Neuronal stem cell (in vitro differentiated cells): ENCODE results near the gene NSUN2.
A peak's percentile ranks its signal among the peaks of the same experiment; 100 is the strongest.
"Not testable (repeated sequence)": the region's sequence is repeated elsewhere in the genome, so short reads cannot be mapped to it uniquely, and the experiment has no call there.

Experiments
- DNase-seq: peaks from one replicate; pipeline ENCODE4 v3.0.0-alpha.2; 2013; ENCODE audit warnings: low spot score
- H2AFZ ChIP-seq: one replicate; pipeline ENCODE4 v1.6.1; 2013; ENCODE audit warnings: mild to moderate bottlenecking, low read length, inconsistent platforms
- H2AK5ac ChIP-seq: 2 replicates; pipeline ENCODE4 v1.6.1; 2013; ENCODE audit warnings: low read depth, mild to moderate bottlenecking, inconsistent platforms, low read length, moderate library complexity, mixed read lengths
- H2BK120ac ChIP-seq: 2 replicates; pipeline ENCODE4 v1.6.1; 2013; ENCODE audit warnings: low read depth, mild to moderate bottlenecking, inconsistent platforms, low read length, moderate library complexity, mixed read lengths
- H2BK12ac ChIP-seq: one replicate; pipeline ENCODE4 v1.6.1; 2013; ENCODE audit warnings: low read length, inconsistent platforms
- H2BK15ac ChIP-seq: 2 replicates; pipeline ENCODE4 v1.6.1; 2013; ENCODE audit warnings: mild to moderate bottlenecking, low read length, inconsistent platforms, mixed read lengths
- H2BK5ac ChIP-seq: one replicate; pipeline ENCODE4 v1.6.1; 2013; ENCODE audit warnings: inconsistent platforms, mild to moderate bottlenecking, low read length, moderate library complexity
- H3K14ac ChIP-seq: one replicate; pipeline ENCODE4 v1.6.1; 2013; ENCODE audit warnings: low read length, inconsistent platforms
- H3K18ac ChIP-seq: 2 replicates; pipeline ENCODE4 v1.6.1; 2013; ENCODE audit warnings: low read length, inconsistent platforms
- H3K23ac ChIP-seq: 2 replicates; pipeline ENCODE4 v1.6.1; 2013; ENCODE audit warnings: low read depth, mild to moderate bottlenecking, mixed read lengths, low read length, inconsistent platforms; ENCODE audit not compliant: poor library complexity
- H3K27ac ChIP-seq: replicated peaks from 3 replicates; pipeline ENCODE4 v1.5.1; 2013; ENCODE audit warnings: low read length, inconsistent platforms
- H3K27me3 ChIP-seq, 3 experiments: 2 replicates each; pipeline ENCODE4 v1.6.1; 2013; ENCODE audit warnings: low read length in 3 of 3, mild to moderate bottlenecking in 2 of 3, inconsistent platforms in 1 of 3, low read depth in 1 of 3, mixed read lengths in 1 of 3, moderate library complexity in 1 of 3; ENCODE audit not compliant: control insufficient read depth in 3 of 3, insufficient read depth in 3 of 3
- H3K36me3 ChIP-seq, 2 donors: replicated peaks in 1 of 2; 2 replicates each; pipeline ENCODE4 v1.6.1; 2013; ENCODE audit warnings: low read length in 2 of 2; ENCODE audit not compliant: control insufficient read depth in 2 of 2, insufficient read depth in 2 of 2
- H3K4ac ChIP-seq: 2 replicates; pipeline ENCODE4 v1.6.1; 2013; ENCODE audit warnings: inconsistent platforms, mild to moderate bottlenecking, low read length, moderate library complexity
- H3K4me1 ChIP-seq, 2 donors: 1 replicate in 1 of 2; 2 replicates in 1 of 2; pipeline ENCODE4 v1.6.1; 2013; ENCODE audit warnings: low read length in 2 of 2, low read depth in 1 of 2; ENCODE audit not compliant: control insufficient read depth in 2 of 2, insufficient read depth in 1 of 2
- H3K4me2 ChIP-seq: one replicate; pipeline ENCODE4 v1.6.1; 2013; ENCODE audit warnings: mild to moderate bottlenecking, low read length, inconsistent platforms; ENCODE audit not compliant: insufficient read depth, poor library complexity, severe bottlenecking
- H3K4me3 ChIP-seq, 2 donors: 2 replicates each; pipeline ENCODE4 v1.5.1; 2013; ENCODE audit warnings: low read length in 2 of 2, mild to moderate bottlenecking in 2 of 2, inconsistent platforms in 1 of 2, moderate library complexity in 1 of 2
- H3K79me1 ChIP-seq: one replicate; pipeline ENCODE4 v1.6.1; 2013; ENCODE audit warnings: low read depth, mild to moderate bottlenecking, inconsistent platforms, low read length, moderate library complexity
- H3K9ac ChIP-seq: one replicate; pipeline ENCODE4 v1.6.1; 2013; ENCODE audit warnings: mild to moderate bottlenecking, low read depth, low read length, inconsistent platforms; ENCODE audit not compliant: poor library complexity
- H3K9me3 ChIP-seq, 2 donors: replicated peaks in 1 of 2; 2 replicates each; pipeline versions ENCODE3 to v1.6.1; 2013; ENCODE audit warnings: low read length in 2 of 2, mild to moderate bottlenecking in 2 of 2, inconsistent platforms in 1 of 2, low read depth in 1 of 2, mixed read lengths in 1 of 2, moderate library complexity in 1 of 2; ENCODE audit not compliant: control insufficient read depth in 2 of 2, insufficient read depth in 1 of 2
- H4K8ac ChIP-seq: one replicate; pipeline ENCODE4 v1.6.1; 2013; ENCODE audit warnings: low read depth, mild to moderate bottlenecking, inconsistent platforms, low read length, moderate library complexity
- H4K91ac ChIP-seq: one replicate; pipeline ENCODE4 v1.6.1; 2013; ENCODE audit warnings: low read length, low read depth, mild to moderate bottlenecking, inconsistent platforms; ENCODE audit not compliant: poor library complexity
- WGBS, 2 donors: extraction: QIAGEN DNeasy Blood & Tissue Kit; methylation state at CpG; one replicate each; pipeline ENCODE4 v1.1.7; 2013; ENCODE audit warnings: missing lambda C conversion rate in 2 of 2, mixed read lengths in 1 of 2; ENCODE audit not compliant: insufficient read length in 2 of 2, insufficient replicate concordance in 1 of 2; ENCODE audit errors: extremely low coverage in 2 of 2; 5-methylcytosine and 5-hydroxymethylcytosine counted together

The NSUN2 gene

DNA sequence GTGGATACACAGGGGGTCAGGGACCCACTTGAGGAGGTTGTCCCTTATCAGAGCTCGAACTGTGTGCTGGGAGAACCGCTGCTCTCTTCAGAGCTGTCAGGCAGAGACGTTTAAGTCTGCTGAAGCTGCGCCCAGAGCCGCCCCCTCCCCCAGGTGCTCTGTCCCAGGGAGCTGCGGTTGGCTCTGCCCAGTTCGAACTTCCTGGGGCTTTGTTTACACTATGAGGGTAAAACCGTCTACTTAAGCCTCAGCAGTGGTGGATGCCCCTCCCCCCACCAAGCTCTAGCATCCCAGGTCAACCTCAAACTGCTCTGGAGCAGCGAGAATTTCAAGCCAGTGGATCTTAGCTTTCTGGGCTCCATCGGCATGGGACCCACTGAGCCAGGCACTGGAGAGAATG is 16.3 kb upstream of the NSUN2 start:
- no peak overlapping the region for H2AK5ac ChIP-seq
- no peak overlapping the region for H3K4me3 ChIP-seq
- H3K18ac ChIP-seq: no peak overlapping the region
- H3K9ac ChIP-seq: no peak overlapping the region
- H3K23ac ChIP-seq: no peak overlapping the region
- no peak for DNase-seq
- no peak overlapping the region for H3K14ac ChIP-seq
- peak overlapping the region; percentile 8 for H2BK120ac ChIP-seq
- H3K27me3 ChIP-seq: no peaks in the 10 kb centered on the region
- H2BK12ac ChIP-seq: no peak overlapping the region
- peaks cover 0 to 1% of the 10 kb centered on the region in 2 donors for H3K9me3 ChIP-seq
- H2AFZ ChIP-seq: no peak overlapping the region
- no peak overlapping the region for H4K91ac ChIP-seq
- H3K36me3 ChIP-seq: peaks cover 3 to 20% of the 10 kb centered on the region in 2 donors
- H4K8ac ChIP-seq: no peak overlapping the region
- no peak overlapping the region for H2BK5ac ChIP-seq
- no peaks in the 10 kb centered on the region for H3K4me1 ChIP-seq
- H3K4me2 ChIP-seq: no peak overlapping the region
- H2BK15ac ChIP-seq: no peak overlapping the region
- no CpG with 5 or more reads among the region's 10 CpGs for WGBS, 2 donors
- H3K27ac ChIP-seq: no peak overlapping the region
- no peak overlapping the region for H3K4ac ChIP-seq
- peaks cover 2% of the 10 kb centered on the region for H3K79me1 ChIP-seq

DNA sequence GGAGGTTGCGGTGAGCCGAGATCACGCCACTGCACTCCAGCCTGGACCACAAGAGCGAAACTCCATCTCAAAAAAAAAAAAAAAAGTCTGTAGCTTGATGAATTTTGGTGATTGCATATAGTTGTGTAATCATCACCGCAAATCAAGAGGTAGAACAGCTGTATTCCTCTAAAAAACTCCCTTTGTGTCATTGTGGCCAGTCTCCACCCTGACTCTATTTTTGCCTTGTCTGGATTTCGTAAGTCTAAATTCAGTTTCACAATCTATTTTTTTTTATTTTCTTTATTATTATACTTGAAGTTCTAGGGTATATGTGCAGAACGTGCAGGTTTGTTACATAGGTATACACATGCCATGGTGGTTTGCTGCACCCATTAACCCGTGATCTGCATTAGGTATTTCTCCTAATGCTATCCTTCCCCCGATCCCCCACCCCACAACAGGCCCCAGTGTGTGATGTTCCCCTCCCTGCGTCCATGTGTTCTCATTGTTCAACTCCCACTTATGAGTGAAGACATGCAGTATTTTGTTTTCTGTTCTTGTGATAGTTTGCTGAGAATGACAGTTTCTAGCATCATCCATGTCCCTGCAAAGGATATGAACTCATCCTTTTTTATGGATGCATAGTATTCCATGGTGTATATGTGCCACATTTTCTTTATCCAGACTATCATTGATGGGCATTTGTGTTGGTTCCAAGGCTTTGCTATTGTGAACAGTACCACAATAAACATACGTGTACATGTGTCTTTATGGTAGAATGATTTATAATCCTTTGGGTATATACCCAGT is 12.9 kb upstream of the NSUN2 start:
- not testable (repeated sequence) for H2AK5ac ChIP-seq, H2AFZ ChIP-seq, H3K4me1 ChIP-seq, DNase-seq, H3K27ac ChIP-seq, H3K27me3 ChIP-seq, H3K18ac ChIP-seq, H4K8ac ChIP-seq, H3K4ac ChIP-seq, H3K4me2 ChIP-seq, H3K4me3 ChIP-seq, H2BK12ac ChIP-seq, H2BK15ac ChIP-seq, H4K91ac ChIP-seq, H2BK5ac ChIP-seq, H3K14ac ChIP-seq, H3K79me1 ChIP-seq, H2BK120ac ChIP-seq, H3K23ac ChIP-seq, H3K9ac ChIP-seq, H3K9me3 ChIP-seq
- peaks cover 3 to 15% of the 10 kb centered on the region in 2 donors for H3K36me3 ChIP-seq
- no CpG with 5 or more reads among the region's 11 CpGs for WGBS, 2 donors

DNA sequence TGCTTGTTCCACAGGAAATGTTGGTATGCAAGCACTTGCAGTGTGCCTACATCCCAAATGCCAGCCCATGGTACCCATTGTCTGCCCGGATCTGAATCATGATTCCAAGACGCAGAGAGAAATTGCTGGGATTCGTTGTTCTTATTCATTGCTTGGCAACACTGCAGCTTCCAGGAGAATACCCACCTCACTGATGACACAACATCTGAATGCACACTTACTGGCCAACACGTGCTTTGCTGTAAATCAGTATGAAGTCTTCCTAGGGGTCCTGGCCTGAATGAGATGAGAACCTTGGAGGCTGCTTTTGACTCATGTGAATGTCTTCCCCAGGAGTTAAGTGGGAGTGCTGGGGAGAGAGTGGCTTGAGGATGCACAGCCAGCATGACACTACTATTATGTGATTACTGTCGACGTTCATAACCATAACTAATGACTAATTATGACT is 12.0 kb upstream of the NSUN2 start:
- H4K91ac ChIP-seq: no peak overlapping the region
- H3K23ac ChIP-seq: no peak overlapping the region
- H4K8ac ChIP-seq: no peak overlapping the region
- no peak overlapping the region for H2BK15ac ChIP-seq
- no peak overlapping the region for H2AK5ac ChIP-seq
- H3K18ac ChIP-seq: no peak overlapping the region
- peaks cover 2% of the 10 kb centered on the region for H3K79me1 ChIP-seq
- no peak overlapping the region for H3K9ac ChIP-seq
- no peak overlapping the region for H3K4me3 ChIP-seq
- peaks cover 0 to 1% of the 10 kb centered on the region in 2 donors for H3K9me3 ChIP-seq
- no peak overlapping the region for H2AFZ ChIP-seq
- no peak overlapping the region for H2BK12ac ChIP-seq
- DNase-seq: no peak
- no peak overlapping the region for H3K4ac ChIP-seq
- H3K4me1 ChIP-seq: no peaks in the 10 kb centered on the region
- no peaks in the 10 kb centered on the region for H3K27me3 ChIP-seq
- no CpG with 5 or more reads among the region's 6 CpGs for WGBS, 2 donors
- no peak overlapping the region for H3K4me2 ChIP-seq
- no peak overlapping the region for H3K14ac ChIP-seq
- H3K36me3 ChIP-seq: peaks cover 3 to 15% of the 10 kb centered on the region in 2 donors
- H2BK120ac ChIP-seq: no peak overlapping the region
- H2BK5ac ChIP-seq: no peak overlapping the region
- H3K27ac ChIP-seq: no peak overlapping the region

DNA sequence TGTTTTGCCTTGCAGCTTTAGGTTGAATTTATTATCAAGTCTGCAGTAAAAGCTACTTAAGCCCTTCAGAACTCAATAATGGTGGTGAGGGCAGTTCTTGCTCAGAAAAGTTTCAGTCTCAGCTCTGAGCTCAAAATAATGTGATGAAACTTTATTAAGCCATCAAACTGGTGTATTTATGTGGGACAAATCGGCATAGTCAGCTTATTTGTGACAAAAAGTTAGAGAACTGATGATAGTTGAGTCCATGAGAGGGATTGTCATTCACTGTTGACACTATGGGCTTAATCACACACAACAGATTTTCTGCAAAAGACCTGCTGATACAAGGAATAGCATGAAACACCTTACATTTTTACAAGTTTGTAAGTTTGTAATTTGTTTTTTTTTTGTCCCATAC is 9.8 kb upstream of the NSUN2 start:
- peaks cover 2% of the 10 kb centered on the region for H3K79me1 ChIP-seq
- no peak overlapping the region for H3K23ac ChIP-seq
- no peak overlapping the region for H3K18ac ChIP-seq
- no peak overlapping the region for H2BK5ac ChIP-seq
- H4K8ac ChIP-seq: no peak overlapping the region
- no peaks in the 10 kb centered on the region for H3K27me3 ChIP-seq
- H2AK5ac ChIP-seq: no peak overlapping the region
- H2BK12ac ChIP-seq: no peak overlapping the region
- H3K36me3 ChIP-seq: peaks cover 3 to 15% of the 10 kb centered on the region in 2 donors
- H2BK120ac ChIP-seq: no peak overlapping the region
- no peak overlapping the region for H3K14ac ChIP-seq
- H3K4me3 ChIP-seq: no peak overlapping the region
- DNase-seq: no peak
- H2AFZ ChIP-seq: no peak overlapping the region
- H3K4me1 ChIP-seq: no peaks in the 10 kb centered on the region
- H3K4me2 ChIP-seq: no peak overlapping the region
- no peak overlapping the region for H3K27ac ChIP-seq
- H3K9me3 ChIP-seq: peaks cover 0 to 1% of the 10 kb centered on the region in 2 donors
- WGBS, 2 donors: no CpG with 5 or more reads among the region's 1 CpG
- H3K4ac ChIP-seq: no peak overlapping the region
- no peak overlapping the region for H2BK15ac ChIP-seq
- H4K91ac ChIP-seq: no peak overlapping the region
- H3K9ac ChIP-seq: no peak overlapping the region
